Naive thymus-derived CD4-positive, alpha-beta T cell (primary cell): ENCODE measurements around the gene TXNL1. TPM values are rescaled to one million over a fixed set of nuclear protein-coding genes. Genes with fewer than 3 reads are reported as not detected.
A peak's percentile ranks its signal among the peaks of the same experiment; 100 is the strongest.

Source experiments
- ATAC-seq: fragments of 150-1000 bp; cut with Tn5 transposase; 2 replicates; pipeline ENCODE4 v1.10.0; 2021; ENCODE audit warnings: mild to moderate bottlenecking, moderate library complexity
- CTCF ChIA-PET: fragments of 350-600 bp; sonication (Branson Sonifier 250); formaldehyde crosslinking; loops from one replicate; lab custom pipeline; 2021; ENCODE audit warnings: antibody characterized with exemption; lab: Charles Lee
- POLR2A ChIA-PET: fragments of 350-600 bp; sonication (Branson Sonifier 250); formaldehyde crosslinking; loops from one replicate; lab custom pipeline; 2021; ENCODE audit warnings: antibody characterized with exemption, inconsistent platforms; lab: Charles Lee
- DNase-seq, 9 donors: peaks; one replicate each; pipeline versions ENCODE4 v3.0.0 to v3.0.0-alpha.2; 2020 to 2022; ENCODE audit warnings: mixed read lengths in 1 of 9
- H3K27ac ChIP-seq: one replicate; pipeline ENCODE4 v1.7.0; 2013; ENCODE audit warnings: mild to moderate bottlenecking, low read depth, low read length, moderate library complexity
- H3K27me3 ChIP-seq, 2 donors: one replicate each; pipeline ENCODE4 v1.7.0; 2013; ENCODE audit warnings: low read length in 2 of 2, mild to moderate bottlenecking in 2 of 2, moderate library complexity in 2 of 2; ENCODE audit not compliant: control insufficient read depth in 2 of 2, insufficient read depth in 2 of 2
- H3K36me3 ChIP-seq, 3 experiments: 1 replicate in 2 of 3; 2 replicates in 1 of 3; pipeline ENCODE4 v1.7.0; 2013; ENCODE audit warnings: low read length in 3 of 3, mild to moderate bottlenecking in 3 of 3, moderate library complexity in 1 of 3; ENCODE audit not compliant: insufficient read depth in 3 of 3, control insufficient read depth in 2 of 3
- H3K4me1 ChIP-seq, 2 donors: one replicate each; pipeline ENCODE4 v1.7.0; 2013; ENCODE audit warnings: low read length in 2 of 2, mild to moderate bottlenecking in 2 of 2, moderate library complexity in 1 of 2; ENCODE audit not compliant: control insufficient read depth in 2 of 2, insufficient read depth in 2 of 2
- H3K4me3 ChIP-seq: 2 replicates; pipeline ENCODE4 v1.7.0; 2013; ENCODE audit warnings: mild to moderate bottlenecking, low read length
- H3K9me3 ChIP-seq, 3 experiments: 1 replicate in 2 of 3; 2 replicates in 1 of 3; pipeline ENCODE4 v1.7.0; 2013; ENCODE audit warnings: low read length in 3 of 3; ENCODE audit not compliant: control insufficient read depth in 2 of 3
- H3K27ac Mint-ChIP-seq, 9 donors: one replicate each; pipeline ENCODE4 v1.8.0; 2020 to 2022; ENCODE audit warnings: mixed read lengths in 9 of 9, mild to moderate bottlenecking in 8 of 9, moderate library complexity in 5 of 9, inconsistent platforms in 2 of 9
- H3K27me3 Mint-ChIP-seq, 5 donors: one replicate each; pipeline ENCODE4 v1.8.0; 2021 to 2022; ENCODE audit warnings: mixed read lengths in 5 of 5, mild to moderate bottlenecking in 1 of 5
- H3K36me3 Mint-ChIP-seq, 5 donors: one replicate each; pipeline ENCODE4 v1.8.0; 2020 to 2022; ENCODE audit warnings: mixed read lengths in 5 of 5, mild to moderate bottlenecking in 3 of 5, inconsistent platforms in 1 of 5
- H3K4me1 Mint-ChIP-seq, 7 donors: one replicate each; pipeline ENCODE4 v1.8.0; 2020 to 2022; ENCODE audit warnings: mixed read lengths in 7 of 7, mild to moderate bottlenecking in 3 of 7, inconsistent platforms in 1 of 7
- H3K4me3 Mint-ChIP-seq, 10 donors: one replicate each; pipeline ENCODE4 v1.8.0; 2020 to 2022; ENCODE audit warnings: mild to moderate bottlenecking in 10 of 10, mixed read lengths in 10 of 10, moderate library complexity in 6 of 10, inconsistent platforms in 2 of 10
- H3K9me3 Mint-ChIP-seq, 11 donors: one replicate each; pipeline ENCODE4 v1.8.0; 2020 to 2022; ENCODE audit warnings: mixed read lengths in 11 of 11, mild to moderate bottlenecking in 4 of 11, inconsistent platforms in 1 of 11, moderate library complexity in 1 of 11
- intact Hi-C, 2 donors: fragments of 100-400 bp; cut with micrococcal nuclease; formaldehyde crosslinking; loops; one replicate each; pipeline ENCODE4 v1.15.1; 2023
- polyA plus RNA-seq, 2 donors: library from polyadenylated mRNA; unstranded; fragments of 300-500 nt; fragmentation: Illumina TruSeq; gene quantifications; one replicate each; pipeline ENCODE4 v1.2.3, GENCODE V29; 2021
- total RNA-seq, 6 experiments: library from RNA in 5 of 6; stranded (reverse) in 5 of 6; gene quantifications; 1 replicate in 5 of 6; 2 replicates in 1 of 6; pipeline ENCODE4 v1.2.3 and lab custom pipeline; 2021 to 2026

The TXNL1 gene
- total and polyA plus RNA-seq, 7 experiments from 2014 or later = 32.4 to 65.5 (median 44.3) TPM

DNA sequence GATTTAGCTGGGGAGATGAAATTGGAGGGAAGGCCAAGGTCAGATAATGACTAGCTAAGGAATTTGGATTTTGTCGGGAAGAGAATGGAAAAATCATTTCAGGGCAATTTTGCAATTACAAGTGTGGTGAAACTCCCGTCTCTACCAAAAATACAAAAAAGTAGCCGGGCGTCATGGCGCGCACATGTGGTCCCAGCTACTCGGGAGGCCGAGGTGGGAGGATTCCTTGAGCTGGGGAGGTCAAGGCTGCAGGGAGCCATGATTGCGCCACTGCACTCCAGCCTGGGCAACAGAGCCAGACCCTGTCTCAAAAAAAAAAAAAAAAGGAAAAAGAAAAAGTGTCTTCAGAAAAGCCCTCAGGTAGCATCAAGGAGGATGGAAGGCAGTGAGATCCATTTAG, 1.2 kb upstream of the TXNL1 start:
- Histone ChIP-seq H3K36me3 (peaks cover 0 to 4% (median 0%) of the 10 kb centered on the region in 3 experiments), H3K9me3 (no peaks in the 10 kb centered on the region), H3K4me1 (peaks cover 17 to 20% of the 10 kb centered on the region in 2 donors), H3K27me3 (no peaks in the 10 kb centered on the region), H3K27ac (peak overlapping the region; percentile 85), H3K4me3 (peak overlapping the region; percentile 69)
- peaks cover 0 to 13% (median 2%) of the 10 kb centered on the region in 11 donors for H3K9me3 Mint-ChIP-seq
- H3K36me3 Mint-ChIP-seq = peaks cover 0 to 11% (median 6%) of the 10 kb centered on the region in 5 donors
- peak overlapping the region; percentile 88 to 100 (median 98) for H3K4me3 Mint-ChIP-seq
- POLR2A ChIA-PET = interaction anchor here (0.6 to 5.5 kb wide), 5 partner anchors 8 to 982 kb away, joined by 4 to 68 read pairs (median 4); partner anchors contain the start of genes NARS1 and WDR7
- ATAC-seq = no peak
- no peak for DNase-seq
- intact Hi-C loops = loop anchor here (2.0 to 10.0 kb wide), 5 partner anchors 68 to 1195 kb away; partner anchors contain the start of gene TCF4 (in 2 of the 2)
- CTCF ChIA-PET = interaction anchor here (0.5 to 1.2 kb wide), 4 partner anchors 8 to 1573 kb away, joined by 3 to 6 read pairs (median 4); partner anchors contain the start of gene WDR7
- H3K4me1 Mint-ChIP-seq = peaks cover 31 to 49% (median 41%) of the 10 kb centered on the region in 7 donors
- no peaks in the 10 kb centered on the region for H3K27me3 Mint-ChIP-seq
- peak overlapping the region; percentile 93 to 99 (median 97) for H3K27ac Mint-ChIP-seq

DNA sequence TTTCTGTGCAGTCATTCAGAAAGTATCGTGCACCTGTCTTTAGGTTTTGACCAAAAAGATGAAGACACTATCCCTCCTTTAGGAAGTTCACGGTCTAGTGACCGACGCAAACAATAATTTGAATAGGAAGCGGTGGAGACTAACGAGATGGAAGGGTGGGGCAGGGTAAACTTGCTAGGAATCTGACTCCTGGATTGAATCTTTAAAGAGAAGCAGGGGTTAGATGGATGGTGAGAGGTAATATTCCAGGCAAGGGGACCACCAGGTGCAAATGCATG, 651 bp upstream of the TXNL1 start:
- ATAC-seq = no peak
- no peaks in the 10 kb centered on the region for H3K27me3 ChIP-seq
- Mint-ChIP-seq H3K27ac (peak overlapping the region; percentile 93 to 99 (median 97)), H3K36me3 (peaks cover 0 to 13% (median 8%) of the 10 kb centered on the region in 5 donors), H3K4me3 (peak overlapping the region; percentile 88 to 100 (median 98)), H3K27me3 (no peaks in the 10 kb centered on the region), H3K9me3 (peaks cover 0 to 13% (median 2%) of the 10 kb centered on the region in 11 donors), H3K4me1 (peaks cover 34 to 54% (median 46%) of the 10 kb centered on the region in 7 donors)
- POLR2A ChIA-PET = interaction anchor here (0.8 to 5.5 kb wide), 5 partner anchors 8 to 983 kb away, joined by 3 to 68 read pairs (median 4); partner anchors contain the start of genes NARS1 and WDR7
- H3K4me3 ChIP-seq = peak overlapping the region; percentile 69
- peaks cover 0 to 4% (median 0%) of the 10 kb centered on the region in 3 experiments for H3K36me3 ChIP-seq
- intact Hi-C loops = loop anchor here (2.0 to 10.0 kb wide), 5 partner anchors 68 to 1196 kb away; partner anchors contain the start of gene TCF4 (in 2 of the 2)
- CTCF ChIA-PET = interaction anchor here (0.6 to 1.2 kb wide), 2 partner anchors 7 to 12 kb away, joined by 3 to 6 read pairs; partner anchors contain the start of gene WDR7
- H3K9me3 ChIP-seq = no peaks in the 10 kb centered on the region
- peaks cover 17 to 20% of the 10 kb centered on the region in 2 donors for H3K4me1 ChIP-seq
- H3K27ac ChIP-seq = peak overlapping the region; percentile 85
- DNase-seq = peak in 1 of 9 donors; percentile 6

DNA sequence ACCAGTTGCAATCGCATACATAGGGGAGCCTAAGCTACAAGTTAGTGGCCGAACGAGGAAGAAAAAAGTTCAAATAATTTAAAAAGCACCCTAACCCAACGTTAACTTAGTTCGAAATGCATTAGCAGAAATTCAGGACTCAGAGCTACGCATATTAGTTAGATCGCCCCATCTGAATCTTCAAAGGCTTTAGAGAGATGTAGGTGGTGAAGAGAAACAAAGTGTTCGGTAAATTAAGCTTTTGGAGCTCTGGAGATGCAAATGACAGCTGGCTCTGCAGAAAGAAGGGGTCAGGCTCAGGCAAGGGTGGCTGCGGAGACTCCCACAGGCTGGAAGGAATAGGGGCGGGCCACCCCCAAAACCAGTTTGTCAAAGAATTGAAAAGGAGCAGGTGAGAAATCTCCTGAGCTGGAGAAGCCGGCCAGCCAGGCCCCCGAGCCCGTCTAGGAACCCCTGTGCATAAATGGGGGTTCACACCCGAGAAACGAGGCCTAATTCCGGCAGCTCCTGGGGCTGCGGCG, 621 bp downstream of the TXNL1 start:
- Mint-ChIP-seq H3K4me3 (peak overlapping the region; percentile 88 to 100 (median 98)), H3K4me1 (peaks cover 39 to 63% (median 52%) of the 10 kb centered on the region in 7 donors), H3K27ac (peak overlapping the region; percentile 93 to 99 (median 97)), H3K27me3 (no peaks in the 10 kb centered on the region), H3K36me3 (peaks cover 0 to 13% (median 8%) of the 10 kb centered on the region in 5 donors), H3K9me3 (peaks cover 0 to 13% (median 2%) of the 10 kb centered on the region in 11 donors)
- ChIA-PET CTCF (interaction anchor here (1.0 kb wide), 1 partner anchor 9 kb away, joined by 3 read pairs; no protein-coding TSS in a partner anchor), POLR2A (interaction anchor here (0.8 to 5.5 kb wide), 4 partner anchors 10 to 985 kb away, joined by 3 to 68 read pairs (median 8); partner anchors contain the start of genes NARS1 and WDR7)
- peaks cover 0 to 4% (median 0%) of the 10 kb centered on the region in 3 experiments for H3K36me3 ChIP-seq
- H3K4me1 ChIP-seq = peaks cover 17 to 20% of the 10 kb centered on the region in 2 donors
- no peaks in the 10 kb centered on the region for H3K9me3 ChIP-seq
- intact Hi-C loops = loop anchor here (1.0 to 10.0 kb wide), 11 partner anchors 14 to 1406 kb away; partner anchors contain the start of genes NARS1 (in 2 of the 2), TCF4 (in 2 of the 2), WDR7 (in 2 of the 2) and FECH (in 1 of the 2)
- no peaks in the 10 kb centered on the region for H3K27me3 ChIP-seq
- peak in 2 of 9 donors; percentile 16 for DNase-seq
- no peak for ATAC-seq
- H3K4me3 ChIP-seq = peak overlapping the region; percentile 69
- peak overlapping the region; percentile 91 for H3K27ac ChIP-seq

DNA sequence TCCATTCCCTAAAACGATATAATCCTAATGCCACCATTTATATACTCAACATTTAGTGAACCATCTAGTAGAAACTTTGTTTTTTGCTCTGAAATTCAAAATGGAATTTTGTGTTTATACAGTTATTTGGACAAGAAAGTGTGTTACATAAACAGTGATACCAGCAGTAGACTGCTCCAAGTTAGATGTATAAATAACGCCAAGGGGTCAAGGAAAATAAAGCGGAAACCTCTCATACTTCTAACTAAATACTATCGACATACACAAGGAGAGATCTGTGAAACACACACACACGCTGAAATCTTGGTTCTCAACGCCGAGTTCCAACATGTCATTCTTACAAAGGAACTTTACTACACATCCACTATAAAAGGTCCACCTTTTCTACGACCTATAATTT, 1.2 kb downstream of the TXNL1 start:
- ChIA-PET CTCF (interaction anchor here (1.0 kb wide), 1 partner anchor 9 kb away, joined by 3 read pairs; no protein-coding TSS in a partner anchor), POLR2A (interaction anchor here (2.6 to 5.5 kb wide), 2 partner anchors 10 to 13 kb away, joined by 11 to 68 read pairs; partner anchors contain the start of gene WDR7)
- H3K9me3 ChIP-seq = no peaks in the 10 kb centered on the region
- intact Hi-C loops = loop anchor here (5.0 to 10.0 kb wide), 4 partner anchors 70 to 1198 kb away; partner anchors contain the start of gene TCF4 (in 1 of the 2)
- H3K27ac ChIP-seq = peak overlapping the region; percentile 91
- no peak for ATAC-seq
- peaks cover 0 to 13% (median 2%) of the 10 kb centered on the region in 11 donors for H3K9me3 Mint-ChIP-seq
- H3K27me3 Mint-ChIP-seq = no peaks in the 10 kb centered on the region
- H3K4me1 Mint-ChIP-seq = peaks cover 42 to 68% (median 58%) of the 10 kb centered on the region in 7 donors
- H3K4me1 ChIP-seq = peaks cover 17 to 20% of the 10 kb centered on the region in 2 donors
- peaks cover 0 to 17% (median 8%) of the 10 kb centered on the region in 5 donors for H3K36me3 Mint-ChIP-seq
- H3K4me3 Mint-ChIP-seq = peak overlapping the region; percentile 88 to 100 (median 98)
- H3K27me3 ChIP-seq = no peaks in the 10 kb centered on the region
- H3K4me3 ChIP-seq = peak overlapping the region; percentile 69
- H3K27ac Mint-ChIP-seq = peak overlapping the region; percentile 93 to 99 (median 97)
- H3K36me3 ChIP-seq = peaks cover 0 to 7% (median 0%) of the 10 kb centered on the region in 3 experiments
- DNase-seq = no peak

DNA sequence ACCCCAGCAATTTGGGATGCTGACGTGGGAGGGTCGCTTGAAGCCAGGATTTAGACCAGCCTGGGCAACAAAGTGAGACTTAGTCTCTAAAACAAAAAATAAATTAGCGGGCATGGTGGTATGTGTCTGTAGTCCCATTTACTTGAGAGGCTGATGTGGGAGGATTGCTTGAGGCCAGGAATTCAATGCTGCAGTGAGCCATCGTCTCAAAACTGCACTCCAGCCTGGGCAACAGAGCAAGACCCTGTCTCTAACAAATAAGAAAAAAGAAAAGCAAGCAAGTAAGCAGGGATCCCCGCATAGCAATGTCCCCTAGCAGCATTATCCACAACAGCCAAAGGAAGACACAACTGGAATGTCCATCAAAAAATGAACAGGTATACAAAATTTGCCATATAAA, 3.4 kb downstream of the TXNL1 start:
- Histone ChIP-seq H3K4me1 (peaks cover 17 to 20% of the 10 kb centered on the region in 2 donors), H3K9me3 (no peaks in the 10 kb centered on the region), H3K27ac (no peak overlapping the region), H3K4me3 (no peak overlapping the region), H3K27me3 (no peaks in the 10 kb centered on the region), H3K36me3 (peaks cover 0 to 7% (median 0%) of the 10 kb centered on the region in 3 experiments)
- Mint-ChIP-seq H3K9me3 (peaks cover 0 to 13% (median 2%) of the 10 kb centered on the region in 11 donors), H3K27me3 (no peaks in the 10 kb centered on the region), H3K4me3 (peak overlapping the region in 6 of 10 donors; percentile 10 to 97 (median 30)), H3K27ac (peak overlapping the region in 3 of 9 donors; percentile 8 to 49 (median 36)), H3K36me3 (peaks cover 0 to 19% (median 16%) of the 10 kb centered on the region in 5 donors), H3K4me1 (peaks cover 52 to 89% (median 78%) of the 10 kb centered on the region in 7 donors)
- intact Hi-C loops = loop anchor here (5.0 to 10.0 kb wide), 4 partner anchors 72 to 1200 kb away; partner anchors contain the start of gene TCF4 (in 1 of the 2)
- DNase-seq (no peak), ATAC-seq (no peak)
- ChIA-PET POLR2A (no interaction called here), CTCF (no interaction called here)
